OCI-LY3 (cell line): ENCODE data around the gene CUBN.

Experiments used
- H2AFZ ChIP-seq: fragments of 200-600, 300-600 bp; shearing (Covaris generic); 2 replicates; pipeline ENCODE4 v1.6.0; 2014; ENCODE audit warnings: antibody characterized with exemption, low read depth, low read length
- H3K27ac ChIP-seq: fragments of 200-600, 300-600 bp; sonication (generic); 2 replicates; pipeline ENCODE4 v1.5.1; 2014; ENCODE audit warnings: mild to moderate bottlenecking, low read length, moderate library complexity, mixed read lengths
- H3K27me3 ChIP-seq: fragments of 200-600, 300-600 bp; sonication (generic); 2 replicates; pipeline ENCODE4 v1.6.1; 2014; ENCODE audit warnings: low read depth, low read length, mixed read lengths
- H3K36me3 ChIP-seq: fragments of 200-600, 300-600 bp; sonication (generic); replicated peaks from 2 replicates; pipeline ENCODE3; 2014; ENCODE audit warnings: low read depth, low read length, mixed read lengths
- H3K4me1 ChIP-seq: fragments of 300-600, 200-600 bp; sonication (generic); 2 replicates; pipeline ENCODE4 v1.6.1; 2014; ENCODE audit warnings: low read length, mixed read lengths
- H3K4me2 ChIP-seq: fragments of 200-600, 300-600 bp; sonication (generic); 2 replicates; pipeline ENCODE4 v1.6.1; 2014; ENCODE audit warnings: low read length, mixed read lengths
- H3K4me3 ChIP-seq: fragments of 300-600, 200-600 bp; sonication (generic); 2 replicates; pipeline ENCODE4 v1.5.1; 2014; ENCODE audit warnings: antibody characterized with exemption, mild to moderate bottlenecking, low read length, moderate library complexity
- H3K79me2 ChIP-seq: fragments of 300-600, 200-600 bp; shearing (Covaris generic); 2 replicates; pipeline ENCODE4 v1.6.1; 2014; ENCODE audit warnings: mild to moderate bottlenecking, low read length, mixed read lengths
- H3K9ac ChIP-seq: fragments of 300-600, 200-600 bp; shearing (Covaris generic); 2 replicates; pipeline ENCODE4 v1.6.0; 2014; ENCODE audit warnings: mild to moderate bottlenecking, low read length, moderate library complexity
- H3K9me3 ChIP-seq: fragments of 200-600, 300-600 bp; shearing (Covaris generic); 2 replicates; pipeline ENCODE4 v1.6.1; 2014; ENCODE audit warnings: low read length, mixed read lengths; ENCODE audit not compliant: insufficient read depth
- H4K20me1 ChIP-seq: fragments of 200-600, 300-600 bp; sonication (generic); 2 replicates; pipeline ENCODE4 v1.6.1; 2016; ENCODE audit warnings: low read length, mixed read lengths; ENCODE audit not compliant: insufficient read depth
- CTCF ChIP-seq: fragments of 200-600, 300-600 bp; sonication (generic); IDR thresholded peaks from 2 replicates; pipeline ENCODE4 v1.5.1; 2014; ENCODE audit warnings: antibody characterized with exemption, low read length, low read depth
- EZH2phosphoT487 ChIP-seq: fragments of 200-600 bp; shearing (Covaris generic); IDR thresholded peaks from 2 replicates; pipeline ENCODE4 v1.6.1; 2018; ENCODE audit warnings: antibody characterized with exemption, mixed run types, low read depth

Gene CUBN

GRCh38 chr10:17005621-17006566 is 123.7 kb downstream of the CUBN start:
- TF ChIP-seq CTCF (no peak), EZH2phosphoT487 (no peak)
- Histone ChIP-seq H3K36me3 (no peaks in the 10 kb centered on the region), H2AFZ (no peak overlapping the region), H3K27me3 (no peaks in the 10 kb centered on the region), H3K27ac (no peak overlapping the region), H3K9ac (no peak overlapping the region), H3K4me2 (no peak overlapping the region), H4K20me1 (no peaks in the 10 kb centered on the region), H3K79me2 (no peaks in the 10 kb centered on the region), H3K4me1 (peaks cover 5% of the 10 kb centered on the region; the same call in 1 of the 2 replicates), H3K9me3 (no peaks in the 10 kb centered on the region), H3K4me3 (no peak overlapping the region)

- Histone ChIP-seq H3K27me3 (no peaks in the 10 kb centered on the region), H3K36me3 (no peaks in the 10 kb centered on the region), H4K20me1 (no peaks in the 10 kb centered on the region), H3K27ac (no peak overlapping the region), H3K4me3 (no peak overlapping the region), H3K9me3 (no peaks in the 10 kb centered on the region), H2AFZ (no peak overlapping the region), H3K4me1 (peaks cover 5% of the 10 kb centered on the region; the same call in 1 of the 2 replicates), H3K9ac (no peak overlapping the region), H3K79me2 (no peaks in the 10 kb centered on the region), H3K4me2 (no peak overlapping the region)
- no peak for TF ChIP-seq EZH2phosphoT487
- TF ChIP-seq CTCF: no peak
Observed at GRCh38 chr10:17004801-17005380, 124.7 kb downstream of the CUBN start.

- Histone ChIP-seq H3K4me1 (peaks cover 5% of the 10 kb centered on the region; the same call in 1 of the 2 replicates), H3K4me3 (no peak overlapping the region), H3K9me3 (no peaks in the 10 kb centered on the region), H3K36me3 (no peaks in the 10 kb centered on the region), H2AFZ (no peak overlapping the region), H3K4me2 (no peak overlapping the region), H4K20me1 (no peaks in the 10 kb centered on the region), H3K79me2 (no peaks in the 10 kb centered on the region), H3K27ac (no peak overlapping the region), H3K27me3 (no peaks in the 10 kb centered on the region), H3K9ac (no peak overlapping the region)
- no peak for TF ChIP-seq EZH2phosphoT487
- TF ChIP-seq CTCF: no peak
Observed at GRCh38 chr10:17003651-17004286, 125.8 kb downstream of the CUBN start.

- peaks cover 5% of the 10 kb centered on the region; the same call in 1 of the 2 replicates for H3K4me1 ChIP-seq
- no peak overlapping the region for H3K9ac ChIP-seq
- no peaks in the 10 kb centered on the region for H3K9me3 ChIP-seq
- H3K27me3 ChIP-seq: no peaks in the 10 kb centered on the region
- no peak overlapping the region for H3K27ac ChIP-seq
- no peak overlapping the region for H2AFZ ChIP-seq
- H4K20me1 ChIP-seq: no peaks in the 10 kb centered on the region
- no peak overlapping the region for H3K4me2 ChIP-seq
- no peaks in the 10 kb centered on the region for H3K79me2 ChIP-seq
- no peaks in the 10 kb centered on the region for H3K36me3 ChIP-seq
- no peak for TF ChIP-seq CTCF
- no peak for TF ChIP-seq EZH2phosphoT487
- no peak overlapping the region for H3K4me3 ChIP-seq
Observed at GRCh38 chr10:17003151-17003550, 126.5 kb downstream of the CUBN start.
